HepG2 (cell line): ENCODE results near the gene PIEZO2. TPM values are rescaled to one million over a fixed set of nuclear protein-coding genes. Genes with fewer than 3 reads are reported as not detected.

Experiments used
- ATAC-seq: fragments of 200-7000 bp; cut with Tn5 transposase; 3 replicates; pipeline ENCODE4 v1.9.1; 2020; ENCODE audit warnings: mild to moderate bottlenecking, moderate library complexity
- BruUV-seq: library from RNA; stranded (reverse); fragments of 400-500 nt; replicated peaks from 2 replicates; lab custom pipeline; 2021; lab: Mats Ljungman, UMichigan
- CTCF ChIA-PET: fragments of 300-600 bp; formaldehyde crosslinking; extraction: SDS; loops from one replicate; lab custom pipeline; 2021; ENCODE audit warnings: low total read pairs, inconsistent platforms, low intra/inter-chr PET ratio; lab: Yijun Ruan, JAX
- POLR2A ChIA-PET: fragments of 350-600 bp; sonication (Branson Sonifier 250); formaldehyde crosslinking; loops from one replicate; lab custom pipeline; 2020; ENCODE audit warnings: antibody characterized with exemption, inconsistent platforms; lab: Yijun Ruan, JAX
- DNase-seq: peaks from one replicate; pipeline ENCODE4 v3.0.0-alpha.2; 2015; ENCODE audit warnings: low spot score
- FAIRE-seq: peaks from 3 replicates; lab custom pipeline; 2011; peaks lifted over from hg19 to GRCh38; lab: Jason Lieb, UNC
- H2AFZ ChIP-seq: one replicate; pipeline ENCODE4 v1.6.1; 2011; ENCODE audit warnings: low read length, inconsistent platforms
- H3K27ac ChIP-seq: fragments of 300-600 bp; 3 replicates; pipeline ENCODE4 v1.8.0; 2011; ENCODE audit warnings: mixed run types, mild to moderate bottlenecking, mixed read lengths, low read length, inconsistent platforms; ENCODE audit not compliant: insufficient read depth; ENCODE audit errors: extremely low read length
- H3K27me3 ChIP-seq, 2 experiments: fragments of 200-600 bp in 1 of 2; 2 replicates in 1 of 2; 3 replicates in 1 of 2; pipeline versions ENCODE4 v1.6.0 to v1.8.0; 2011; ENCODE audit warnings: low read length in 2 of 2, mild to moderate bottlenecking in 2 of 2, moderate library complexity in 2 of 2, inconsistent platforms in 1 of 2; ENCODE audit not compliant: insufficient read depth in 2 of 2, control insufficient read depth in 1 of 2
- H3K36me3 ChIP-seq, 2 experiments: fragments of 200-600 bp in 1 of 2; replicated peaks in 1 of 2; 2 replicates in 1 of 2; 3 replicates in 1 of 2; pipeline versions ENCODE4 v1.5.1 to v1.8.0; 2011; ENCODE audit warnings: low read length in 2 of 2, inconsistent platforms in 1 of 2; ENCODE audit not compliant: insufficient read depth in 2 of 2, control insufficient read depth in 1 of 2
- H3K4me1 ChIP-seq: 2 replicates; pipeline ENCODE4 v1.5.1; 2012; ENCODE audit warnings: low read length, inconsistent platforms; ENCODE audit not compliant: insufficient read depth
- H3K4me2 ChIP-seq: 2 replicates; pipeline ENCODE4 v1.6.0; 2011; ENCODE audit warnings: low read depth, low read length, inconsistent platforms
- H3K4me3 ChIP-seq, 3 experiments: fragments of 200-600 bp in 1 of 3; sonication (generic), shearing (Covaris generic) in 1 of 3; replicated peaks in 1 of 3; 2 replicates each; pipeline ENCODE4 v1.5.1; 2011 to 2016; ENCODE audit warnings: low read length in 3 of 3, inconsistent platforms in 2 of 3, low read depth in 2 of 3, mild to moderate bottlenecking in 2 of 3, control low read depth in 1 of 3, mixed read lengths in 1 of 3; ENCODE audit not compliant: insufficient read depth in 1 of 3
- H3K79me2 ChIP-seq: one replicate; pipeline ENCODE4 v1.6.1; 2011; ENCODE audit warnings: low read length, inconsistent platforms; ENCODE audit not compliant: insufficient read depth
- H3K9ac ChIP-seq: 2 replicates; pipeline ENCODE4 v1.6.0; 2011; ENCODE audit warnings: mild to moderate bottlenecking, low read depth, low read length, inconsistent platforms; ENCODE audit not compliant: insufficient read depth
- H3K9me3 ChIP-seq: 2 replicates; pipeline ENCODE4 v1.5.1; 2012; ENCODE audit warnings: mild to moderate bottlenecking, low read length
- H4K20me1 ChIP-seq: 2 replicates; pipeline ENCODE4 v1.6.0; 2011; ENCODE audit warnings: inconsistent platforms, mild to moderate bottlenecking, low read length, moderate library complexity; ENCODE audit not compliant: insufficient read depth
- ARNTL ChIP-seq: sonication (generic); formaldehyde crosslinking; IDR thresholded peaks from 2 replicates; pipeline ENCODE4 v1.4.0; 2020; ENCODE audit warnings: mild to moderate bottlenecking, missing genetic modification reagents
- MED13 ChIP-seq: sonication (generic); formaldehyde crosslinking; IDR thresholded peaks from 2 replicates; pipeline ENCODE4 v1.5.0; 2020; ENCODE audit warnings: missing genetic modification reagents
- NAIF1 ChIP-seq: sonication (generic); formaldehyde crosslinking; IDR thresholded peaks from 2 replicates; pipeline ENCODE4 v1.5.0; 2020; ENCODE audit warnings: mild to moderate bottlenecking, missing genetic modification reagents, borderline replicate concordance
- SIN3A ChIP-seq: IDR thresholded peaks from 2 replicates; pipeline ENCODE4 v1.6.1; 2011; ENCODE audit warnings: low read depth, mild to moderate bottlenecking, control low read depth, low read length, borderline replicate concordance
- TMF1 ChIP-seq: sonication (generic); formaldehyde crosslinking; IDR thresholded peaks from 2 replicates; pipeline ENCODE4 v1.8.1; 2022; ENCODE audit warnings: low read depth, missing genetic modification reagents
- ZFP36L1 ChIP-seq: sonication (generic); formaldehyde crosslinking; IDR thresholded peaks from 2 replicates; pipeline ENCODE4 v1.8.0; 2022; ENCODE audit warnings: mild to moderate bottlenecking, missing genetic modification reagents, moderate library complexity
- ZNF782 ChIP-seq: sonication (generic); formaldehyde crosslinking; IDR thresholded peaks from 2 replicates; pipeline ENCODE4 v1.4.0; 2020; ENCODE audit warnings: missing genetic modification reagents, mild to moderate bottlenecking, borderline replicate concordance
- ZSCAN20 ChIP-seq: sonication (generic); formaldehyde crosslinking; IDR thresholded peaks from 2 replicates; pipeline ENCODE4 v1.4.0; 2020; ENCODE audit warnings: missing genetic modification reagents, mild to moderate bottlenecking, borderline replicate concordance
- WGBS: methylation state at CpG from one replicate; pipeline ENCODE4 v1.1.6; 2017; ENCODE audit warnings: low lambda C conversion rate; 5-methylcytosine and 5-hydroxymethylcytosine counted together
- in situ Hi-C: cut with HindIII; loops from 2 replicates; pipeline ENCODE4 v1.10.0; 2017; ENCODE audit warnings: low pct_unique_long_range_greater_than_20kb; ENCODE audit not compliant: extremely low pct_ligation_motif_present
- intact Hi-C: fragments of 100-400 bp; cut with micrococcal nuclease; formaldehyde crosslinking; loops from one replicate; pipeline ENCODE4 v1.10.0; 2022; ENCODE audit not compliant: unreplicated experiment
- polyA plus RNA-seq, 8 experiments: library from polyadenylated mRNA; depleted of rRNA in 3 of 8; stranded (reverse) in 7 of 8; unstranded in 1 of 8; fragments of >200 nt; fragmentation: Illumina TruSeq in 4 of 8; extraction: Trizol in 4 of 8; gene quantifications; 2 replicates each; pipeline versions ENCODE4 v1.2.1 to v1.2.3, GENCODE V29; 2011 to 2016; ENCODE audit warnings: low read depth in 4 of 8, missing spikeins in 1 of 8, mixed read lengths in 1 of 8; ENCODE audit not compliant: insufficient read depth in 1 of 8
- total RNA-seq, 5 experiments: library from RNA; depleted of rRNA; stranded (reverse); fragments of >200 nt; fragmentation: Illumina TruSeq; extraction: Trizol; gene quantifications; 2 replicates each; pipeline ENCODE4 v1.2.3, GENCODE V29; 2016; ENCODE audit warnings: low read depth in 1 of 5
- TF ChIP-seq, protein P1 (sequence below): sonication (generic); formaldehyde crosslinking; IDR thresholded peaks from 2 replicates; pipeline ENCODE4 v1.8.0; 2022; ENCODE audit warnings: missing genetic modification reagents, mild to moderate bottlenecking, borderline replicate concordance
- TF ChIP-seq, protein P2 (sequence below): sonication (generic); formaldehyde crosslinking; IDR thresholded peaks from 2 replicates; pipeline ENCODE4 v1.4.0; 2020; ENCODE audit warnings: missing genetic modification reagents
- TF ChIP-seq, protein P3 (sequence below): sonication (generic); formaldehyde crosslinking; IDR thresholded peaks from 2 replicates; pipeline ENCODE4 v1.8.1; 2023; ENCODE audit warnings: mild to moderate bottlenecking, moderate library complexity, missing genetic modification reagents

Gene PIEZO2
- total and polyA plus RNA-seq, 2 of the 13 experiments (the other 11 are each of a cell fraction or from before 2014, with no cell fraction given), result 15.2 to 27.2 TPM

- POLR2A ChIA-PET, result no interaction called here
These were observed 199.1 kb downstream of the PIEZO2 start for GRCh38 chr18:10950080-10950875.

DNA sequence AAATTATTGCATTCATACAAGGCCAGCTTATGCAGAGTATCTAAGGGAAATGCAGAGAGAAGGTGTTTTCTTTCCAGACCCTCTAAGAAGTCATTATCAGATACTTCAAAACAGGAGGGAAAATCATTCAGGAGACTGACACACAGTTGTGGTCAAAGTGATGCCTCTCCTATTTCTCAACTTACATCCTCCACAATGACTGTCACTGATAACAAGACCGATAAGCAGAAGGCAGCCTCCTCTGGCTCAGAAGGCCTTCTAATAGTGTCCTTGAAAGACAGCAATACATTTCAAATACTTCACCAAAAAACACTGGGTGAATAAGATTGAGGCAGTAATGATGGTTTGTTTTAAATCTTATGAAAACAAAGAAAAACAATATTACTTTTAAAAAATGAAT is 199.7 kb downstream of the PIEZO2 start:
- BruUV-seq, result no TSS peak
- Histone ChIP-seq H3K9me3 (peaks cover 21% of the 10 kb centered on the region), H3K27me3 (no peaks in the 10 kb centered on the region), H2AFZ (no peak overlapping the region), H3K9ac (no peak overlapping the region), H3K4me3 (no peak overlapping the region), H4K20me1 (no peaks in the 10 kb centered on the region), H3K27ac (no peak overlapping the region), H3K79me2 (no peaks in the 10 kb centered on the region), H3K36me3 (0 out of 5 replicates have a peak, but pooled peaks cover 0 to 1% of the 10 kb centered on the region in 2 experiments), H3K4me1 (no peaks in the 10 kb centered on the region), H3K4me2 (no peak overlapping the region)
- FAIRE-seq, result no peak
- ChIA-PET CTCF (no interaction called here), POLR2A (no interaction called here)
- DNase-seq, result no peak
- no peak for ATAC-seq
- in situ Hi-C loops, result no loop called here
- 92% methylated on average over 1 of the region's 1 CpG for WGBS
- intact Hi-C loops, result no loop called here
- TF ChIP-seq, protein P1, sequence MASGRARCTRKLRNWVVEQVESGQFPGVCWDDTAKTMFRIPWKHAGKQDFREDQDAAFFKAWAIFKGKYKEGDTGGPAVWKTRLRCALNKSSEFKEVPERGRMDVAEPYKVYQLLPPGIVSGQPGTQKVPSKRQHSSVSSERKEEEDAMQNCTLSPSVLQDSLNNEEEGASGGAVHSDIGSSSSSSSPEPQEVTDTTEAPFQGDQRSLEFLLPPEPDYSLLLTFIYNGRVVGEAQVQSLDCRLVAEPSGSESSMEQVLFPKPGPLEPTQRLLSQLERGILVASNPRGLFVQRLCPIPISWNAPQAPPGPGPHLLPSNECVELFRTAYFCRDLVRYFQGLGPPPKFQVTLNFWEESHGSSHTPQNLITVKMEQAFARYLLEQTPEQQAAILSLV (CRISPR knock-in tag), result no peak
- TF ChIP-seq NAIF1 (CRISPR knock-in tag) (no peak), TMF1 (CRISPR knock-in tag) (no peak), MED13 (CRISPR knock-in tag) (no peak), SIN3A (no peak), ARNTL (CRISPR knock-in tag) (no peak), ZSCAN20 (no peak), ZFP36L1 (CRISPR knock-in tag) (no peak), ZNF782 (CRISPR knock-in tag) (no peak)
- TF ChIP-seq, protein P2, sequence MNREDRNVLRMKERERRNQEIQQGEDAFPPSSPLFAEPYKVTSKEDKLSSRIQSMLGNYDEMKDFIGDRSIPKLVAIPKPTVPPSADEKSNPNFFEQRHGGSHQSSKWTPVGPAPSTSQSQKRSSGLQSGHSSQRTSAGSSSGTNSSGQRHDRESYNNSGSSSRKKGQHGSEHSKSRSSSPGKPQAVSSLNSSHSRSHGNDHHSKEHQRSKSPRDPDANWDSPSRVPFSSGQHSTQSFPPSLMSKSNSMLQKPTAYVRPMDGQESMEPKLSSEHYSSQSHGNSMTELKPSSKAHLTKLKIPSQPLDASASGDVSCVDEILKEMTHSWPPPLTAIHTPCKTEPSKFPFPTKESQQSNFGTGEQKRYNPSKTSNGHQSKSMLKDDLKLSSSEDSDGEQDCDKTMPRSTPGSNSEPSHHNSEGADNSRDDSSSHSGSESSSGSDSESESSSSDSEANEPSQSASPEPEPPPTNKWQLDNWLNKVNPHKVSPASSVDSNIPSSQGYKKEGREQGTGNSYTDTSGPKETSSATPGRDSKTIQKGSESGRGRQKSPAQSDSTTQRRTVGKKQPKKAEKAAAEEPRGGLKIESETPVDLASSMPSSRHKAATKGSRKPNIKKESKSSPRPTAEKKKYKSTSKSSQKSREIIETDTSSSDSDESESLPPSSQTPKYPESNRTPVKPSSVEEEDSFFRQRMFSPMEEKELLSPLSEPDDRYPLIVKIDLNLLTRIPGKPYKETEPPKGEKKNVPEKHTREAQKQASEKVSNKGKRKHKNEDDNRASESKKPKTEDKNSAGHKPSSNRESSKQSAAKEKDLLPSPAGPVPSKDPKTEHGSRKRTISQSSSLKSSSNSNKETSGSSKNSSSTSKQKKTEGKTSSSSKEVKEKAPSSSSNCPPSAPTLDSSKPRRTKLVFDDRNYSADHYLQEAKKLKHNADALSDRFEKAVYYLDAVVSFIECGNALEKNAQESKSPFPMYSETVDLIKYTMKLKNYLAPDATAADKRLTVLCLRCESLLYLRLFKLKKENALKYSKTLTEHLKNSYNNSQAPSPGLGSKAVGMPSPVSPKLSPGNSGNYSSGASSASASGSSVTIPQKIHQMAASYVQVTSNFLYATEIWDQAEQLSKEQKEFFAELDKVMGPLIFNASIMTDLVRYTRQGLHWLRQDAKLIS, result no peak

More at GRCh38 chr18:10950080-10950875, 199.1 kb downstream of the PIEZO2 start:
- no peak overlapping the region for H3K4me2 ChIP-seq
- H3K27me3 ChIP-seq, result no peaks in the 10 kb centered on the region
- BruUV-seq, result no TSS peak
- no peak overlapping the region for H3K9ac ChIP-seq
- in situ Hi-C loops (no loop called here), intact Hi-C loops (no loop called here)
- no peak overlapping the region for H2AFZ ChIP-seq
- ATAC-seq (no peak), DNase-seq (no peak), FAIRE-seq (no peak)
- TF ChIP-seq, protein P3, sequence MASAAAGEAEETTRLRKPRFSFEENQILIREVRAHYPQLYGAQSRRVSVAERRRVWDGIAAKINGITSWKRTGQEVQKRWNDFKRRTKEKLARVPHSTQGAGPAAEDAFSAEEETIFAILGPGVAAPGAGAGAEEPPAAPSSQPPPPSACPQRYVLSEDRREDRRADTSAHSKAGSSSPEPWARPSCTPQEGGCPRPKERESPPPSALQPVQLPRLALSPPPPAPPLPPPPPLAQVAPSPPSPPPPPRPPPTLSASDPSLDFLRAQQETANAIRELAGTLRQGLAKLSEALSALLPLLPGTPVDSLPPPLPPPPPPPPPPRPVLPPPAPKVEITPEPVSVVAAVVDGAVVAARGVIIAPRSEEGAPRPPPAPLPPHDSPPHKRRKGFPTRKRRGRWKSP, result no peak
- no peaks in the 10 kb centered on the region for H3K79me2 ChIP-seq
- H3K36me3 ChIP-seq, result 0 out of 5 replicates have a peak, but pooled peaks cover 0 to 1% of the 10 kb centered on the region in 2 experiments
- CTCF ChIA-PET, result no interaction called here
- H4K20me1 ChIP-seq, result no peaks in the 10 kb centered on the region
- no peak overlapping the region for H3K27ac ChIP-seq
- H3K4me3 ChIP-seq, result no peak overlapping the region
- no peaks in the 10 kb centered on the region for H3K4me1 ChIP-seq
- WGBS, result 83% methylated on average over 12 of the region's 12 CpGs
- peaks cover 15% of the 10 kb centered on the region for H3K9me3 ChIP-seq
